Stomach (tissue), 9 donors: Measurements from ENCODE around the gene MYO10. TPM values are rescaled to one million over a fixed set of nuclear protein-coding genes. Genes with fewer than 3 reads are reported as not detected.

ENCODE experiments used
- DNase-seq, 2 donors: peaks; one replicate each; pipeline versions ENCODE4 v3.0.0 to v3.0.0-alpha.2; 2013 to 2019
- H3K27ac ChIP-seq, 5 donors: fragments of 200-600 bp in 4 of 5; sonication (generic) in 4 of 5; one replicate each; pipeline ENCODE4 v1.5.1; 2013 to 2019; ENCODE audit warnings: mild to moderate bottlenecking in 1 of 5, moderate library complexity in 1 of 5
- H3K27me3 ChIP-seq, 3 donors: fragments of 200-600 bp; sonication (generic); one replicate each; pipeline ENCODE4 v1.5.1; 2017 to 2019; ENCODE audit warnings: mixed run types in 1 of 3
- H3K36me3 ChIP-seq, 4 donors: fragments of 200-600 bp; sonication (generic); 1 replicate in 3 of 4; 2 replicates in 1 of 4; pipeline ENCODE4 v1.5.1; 2016 to 2019
- H3K4me1 ChIP-seq, 4 donors: fragments of 200-600 bp; sonication (generic); one replicate each; pipeline ENCODE4 v1.5.1; 2016 to 2019
- H3K4me3 ChIP-seq, 4 donors: fragments of 200-600 bp; sonication (generic) in 3 of 4; one replicate each; pipeline ENCODE4 v1.5.1; 2016 to 2019; ENCODE audit warnings: mild to moderate bottlenecking in 1 of 4
- H3K9me3 ChIP-seq, 4 donors: fragments of 200-600 bp; sonication (generic); one replicate each; pipeline ENCODE4 v1.5.1; 2016 to 2019
- EP300 ChIP-seq: sonication (generic); formaldehyde crosslinking; IDR thresholded peaks from one replicate; pipeline ENCODE4 v1.6.1; 2017; ENCODE audit warnings: antibody characterized with exemption
- POLR2A ChIP-seq, 4 donors: fragments of 450-650 bp; IDR thresholded peaks; one replicate each; pipeline ENCODE4 v1.6.1; 2016; ENCODE audit warnings: antibody characterized with exemption in 4 of 4, control low read depth in 2 of 4, mild to moderate bottlenecking in 1 of 4, moderate library complexity in 1 of 4
- POLR2AphosphoS5 ChIP-seq, 3 donors: sonication (generic); formaldehyde crosslinking; IDR thresholded peaks; one replicate each; pipeline ENCODE4 v1.6.1; 2016; ENCODE audit warnings: antibody characterized with exemption in 3 of 3
- WGBS, 5 donors: extraction: QIAGEN DNeasy Blood & Tissue Kit in 3 of 5; methylation state at CpG; one replicate each; pipeline versions ENCODE4 v1.1.5 to v1.1.7; 2013 to 2018; 5-methylcytosine and 5-hydroxymethylcytosine counted together
- intact Hi-C: fragments of 100-400 bp; cut with DNase I; formaldehyde crosslinking; loops from one replicate; pipeline ENCODE4 v1.15.1; 2023; ENCODE audit warnings: low total_unique reads
- polyA plus RNA-seq, 3 donors: library from polyadenylated mRNA; stranded (reverse); fragments of 200-250 nt; gene quantifications; one replicate each; pipeline ENCODE4 v1.2.3, GENCODE V29; 2013
- total RNA-seq, 5 donors: library from RNA; depleted of rRNA; stranded (reverse); fragments of >200 nt; gene quantifications; one replicate each; pipeline versions ENCODE4 v1.1.0 to v1.2.3, GENCODE V29; 2014 to 2016
- TF ChIP-seq, protein P1 (sequence below), 7 experiments: fragments of 450-650 bp in 4 of 7; fragments of 200-600 bp in 3 of 7; sonication (generic) in 3 of 7; IDR thresholded peaks; one replicate each; pipeline ENCODE4 v1.5.1; 2016 to 2019; ENCODE audit warnings: antibody characterized with exemption in 7 of 7, control low read depth in 2 of 7, mild to moderate bottlenecking in 1 of 7
- donor health status: healthy with polysubstance abuse.
- donor health status: Bipolar disorder and iron deficiency.
- donor health status: healthy.

The MYO10 gene
- total and polyA plus RNA-seq, 8 donors = 6.8 to 233 (median 76.5) TPM

DNA sequence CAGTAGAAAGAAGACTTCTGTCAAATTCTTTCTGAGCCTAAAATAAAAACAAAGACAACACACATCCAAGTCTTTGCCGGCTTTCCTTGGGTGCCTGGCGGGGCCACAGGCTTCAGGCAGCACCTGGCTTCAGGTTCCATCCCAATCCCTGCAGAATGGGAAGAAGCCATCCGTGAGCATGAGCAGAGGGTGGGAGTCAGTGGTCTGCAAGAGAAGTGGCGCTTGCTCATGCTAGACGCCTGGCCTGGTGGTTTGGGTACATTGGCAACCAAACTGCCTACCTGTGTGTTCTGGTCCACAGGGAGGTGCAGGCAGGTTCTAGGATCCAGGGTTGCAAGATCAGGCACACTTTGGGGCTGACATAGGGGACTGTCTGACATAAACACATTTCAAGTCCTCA lies 271.7 kb downstream of the MYO10 start:
- TF ChIP-seq EP300 (no peak), POLR2AphosphoS5 (IDR thresholded peaks at IDR 0.05) (no peak), POLR2A (IDR thresholded peaks at IDR 0.05) (no peak)
- TF ChIP-seq, protein P1, sequence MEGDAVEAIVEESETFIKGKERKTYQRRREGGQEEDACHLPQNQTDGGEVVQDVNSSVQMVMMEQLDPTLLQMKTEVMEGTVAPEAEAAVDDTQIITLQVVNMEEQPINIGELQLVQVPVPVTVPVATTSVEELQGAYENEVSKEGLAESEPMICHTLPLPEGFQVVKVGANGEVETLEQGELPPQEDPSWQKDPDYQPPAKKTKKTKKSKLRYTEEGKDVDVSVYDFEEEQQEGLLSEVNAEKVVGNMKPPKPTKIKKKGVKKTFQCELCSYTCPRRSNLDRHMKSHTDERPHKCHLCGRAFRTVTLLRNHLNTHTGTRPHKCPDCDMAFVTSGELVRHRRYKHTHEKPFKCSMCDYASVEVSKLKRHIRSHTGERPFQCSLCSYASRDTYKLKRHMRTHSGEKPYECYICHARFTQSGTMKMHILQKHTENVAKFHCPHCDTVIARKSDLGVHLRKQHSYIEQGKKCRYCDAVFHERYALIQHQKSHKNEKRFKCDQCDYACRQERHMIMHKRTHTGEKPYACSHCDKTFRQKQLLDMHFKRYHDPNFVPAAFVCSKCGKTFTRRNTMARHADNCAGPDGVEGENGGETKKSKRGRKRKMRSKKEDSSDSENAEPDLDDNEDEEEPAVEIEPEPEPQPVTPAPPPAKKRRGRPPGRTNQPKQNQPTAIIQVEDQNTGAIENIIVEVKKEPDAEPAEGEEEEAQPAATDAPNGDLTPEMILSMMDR (IDR thresholded peaks at IDR 0.05) = no peak
- Histone ChIP-seq H3K27ac (no peak overlapping the region), H3K9me3 (no peaks in the 10 kb centered on the region), H3K4me1 (peaks cover 8 to 25% (median 16%) of the 10 kb centered on the region in 4 donors), H3K27me3 (no peaks in the 10 kb centered on the region), H3K4me3 (no peak overlapping the region), H3K36me3 (peaks cover 25 to 58% (median 57%) of the 10 kb centered on the region in 4 donors)
- no peak for DNase-seq
- intact Hi-C loops = loop anchor here (10.0 kb wide), 1 partner anchor 170 kb away; no protein-coding TSS in a partner anchor
- WGBS, 5 donors = 82 to 96% (median 96%) methylated on average over 5 of the region's 5 CpGs

DNA sequence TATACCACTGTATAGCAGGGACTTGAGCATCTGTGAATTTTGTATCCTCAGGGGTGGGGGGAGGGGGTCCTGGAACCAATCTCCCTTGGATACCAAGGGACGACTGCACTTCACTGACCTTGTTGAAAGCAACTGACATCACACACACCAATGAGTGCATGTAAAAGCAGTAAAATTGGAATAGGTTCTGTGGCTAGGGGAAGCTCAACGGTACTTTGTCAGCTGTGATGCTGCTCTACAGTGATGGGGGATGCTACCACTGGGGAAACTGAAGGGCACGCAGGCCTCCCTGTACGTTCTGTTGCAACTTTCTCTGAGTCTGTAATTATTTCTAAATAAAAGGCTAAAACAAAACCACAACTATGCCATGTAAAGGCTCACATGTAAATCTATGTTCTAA lies 272.2 kb downstream of the MYO10 start:
- H3K36me3 ChIP-seq = peaks cover 23 to 53% (median 51%) of the 10 kb centered on the region in 4 donors
- H3K4me1 ChIP-seq = peaks cover 8 to 25% (median 15%) of the 10 kb centered on the region in 4 donors
- WGBS, 5 donors = 68 to 90% (median 88%) methylated on average over 4 of the region's 4 CpGs
- DNase-seq = no peak
- no peak overlapping the region for H3K27ac ChIP-seq
- H3K4me3 ChIP-seq = no peak overlapping the region
- intact Hi-C loops = loop anchor here (10.0 kb wide), 1 partner anchor 169 kb away; no protein-coding TSS in a partner anchor
- no peaks in the 10 kb centered on the region for H3K9me3 ChIP-seq
- TF ChIP-seq EP300 = no peak
- TF ChIP-seq POLR2A (IDR thresholded peaks at IDR 0.05) = no peak
- no peak for TF ChIP-seq POLR2AphosphoS5 (IDR thresholded peaks at IDR 0.05)
- TF ChIP-seq, protein P1 (IDR thresholded peaks at IDR 0.05) = no peak
- no peaks in the 10 kb centered on the region for H3K27me3 ChIP-seq

- no peak overlapping the region for H3K4me3 ChIP-seq
- no peak for TF ChIP-seq POLR2AphosphoS5 (IDR thresholded peaks at IDR 0.05)
- TF ChIP-seq, protein P1 (IDR thresholded peaks at IDR 0.05) = no peak
- TF ChIP-seq EP300 = no peak
- no peak for TF ChIP-seq POLR2A (IDR thresholded peaks at IDR 0.05)
- intact Hi-C loops = loop anchor here (10.0 kb wide), 1 partner anchor 167 kb away; no protein-coding TSS in a partner anchor
- H3K27me3 ChIP-seq = no peaks in the 10 kb centered on the region
- H3K36me3 ChIP-seq = peaks cover 6 to 32% (median 31%) of the 10 kb centered on the region in 4 donors
- DNase-seq = no peak
- no peaks in the 10 kb centered on the region for H3K9me3 ChIP-seq
- WGBS, 5 donors = 91 to 93% (median 92%) methylated on average over 2 of the region's 2 CpGs
- peaks cover 4 to 14% (median 7%) of the 10 kb centered on the region in 4 donors for H3K4me1 ChIP-seq
- H3K27ac ChIP-seq = no peak overlapping the region
Measured at GRCh38 chr5:16661713-16662112, 274.4 kb downstream of the MYO10 start.

GRCh38 chr5:16660982-16661381 lies 275.1 kb downstream of the MYO10 start:
- no peaks in the 10 kb centered on the region for H3K9me3 ChIP-seq
- H3K4me3 ChIP-seq = no peak overlapping the region
- 65 to 92% (median 78%) methylated on average over 5 of the region's 5 CpGs for WGBS, 5 donors
- peaks cover 0 to 7% (median under 1%) of the 10 kb centered on the region in 4 donors for H3K4me1 ChIP-seq
- H3K36me3 ChIP-seq = peaks cover 6 to 24% (median 23%) of the 10 kb centered on the region in 4 donors
- intact Hi-C loops = loop anchor here (10.0 kb wide), 1 partner anchor 166 kb away; no protein-coding TSS in a partner anchor
- DNase-seq = no peak
- H3K27me3 ChIP-seq = no peaks in the 10 kb centered on the region
- H3K27ac ChIP-seq = no peak overlapping the region
- TF ChIP-seq POLR2AphosphoS5 (IDR thresholded peaks at IDR 0.05) (no peak), POLR2A (IDR thresholded peaks at IDR 0.05) (no peak), EP300 (no peak)
- TF ChIP-seq, protein P1 (IDR thresholded peaks at IDR 0.05) = no peak
